Ovary (tissue), 3 donors: ENCODE measurements around the gene RWDD4.

Experiments used
- CTCF ChIP-seq, 3 donors: fragments of 450-650 bp in 2 of 3; fragments of 200-600 bp in 1 of 3; IDR thresholded peaks; one replicate each; pipeline versions ENCODE4 v1.5.1 to v1.8.0; 2016 to 2022; ENCODE audit warnings: antibody characterized with exemption in 3 of 3, mild to moderate bottlenecking in 1 of 3
- EP300 ChIP-seq: sonication (generic); formaldehyde crosslinking; IDR thresholded peaks from one replicate; pipeline ENCODE4 v1.6.1; 2017; ENCODE audit warnings: antibody characterized with exemption
- donor health status: DM: no; HTN: no; CAD: no.

- TF ChIP-seq CTCF (IDR thresholded peaks at IDR 0.05) (no peak), EP300 (no peak)
These were observed 41.9 kb downstream of the RWDD4 start for GRCh38 chr4:183617075-183617474.
